K562 (cell line): Measurements from ENCODE around the gene CLDN20. TPM values are rescaled to one million over a fixed set of nuclear protein-coding genes. Genes with fewer than 3 reads are reported as not detected.

Experiments
- ATAC-seq: fragments of 200-7000 bp; cut with Tn5 transposase; 3 replicates; pipeline ENCODE4 v1.9.1; 2020; ENCODE audit warnings: moderate library complexity
- BruUV-seq: library from RNA; stranded (reverse); fragments of 400-500 nt; replicated peaks from 2 replicates; lab custom pipeline; 2021; lab: Mats Ljungman, UMichigan
- CTCF ChIA-PET: fragments of 300-600 bp; formaldehyde crosslinking; extraction: SDS; loops from one replicate; lab custom pipeline; 2021; ENCODE audit warnings: low intra/inter-chr PET ratio; lab: Yijun Ruan, JAX
- POLR2A ChIA-PET: fragments of 300-600, 350-650 bp; sonication (Branson Sonifier 250); formaldehyde crosslinking; extraction: SDS; loops from one replicate; lab custom pipeline; 2021; ENCODE audit warnings: antibody characterized with exemption, inconsistent platforms; lab: Yijun Ruan, JAX
- DNase-seq, 4 experiments: peaks; one replicate each; pipeline versions ENCODE4 v3.0.0 to v3.0.0-alpha.2; 2011 to 2018; ENCODE audit warnings: low spot score in 3 of 4, mixed read lengths in 3 of 4; ENCODE audit errors: extremely low read depth in 1 of 4
- FAIRE-seq: peaks from 2 replicates; lab custom pipeline; 2011; peaks lifted over from hg19 to GRCh38; lab: Jason Lieb, UNC
- H2AFZ ChIP-seq: 2 replicates; pipeline ENCODE4 v1.6.0; 2011; ENCODE audit warnings: low read depth, low read length, control low read depth, inconsistent platforms
- H3K27ac ChIP-seq: fragments of 200-600 bp; 3 replicates; pipeline ENCODE4 v1.8.0; 2011; ENCODE audit warnings: low read depth, mild to moderate bottlenecking, control low read depth, inconsistent platforms, low read length, moderate library complexity, mixed read lengths; ENCODE audit errors: extremely low read depth
- H3K27me3 ChIP-seq, 2 experiments: fragments of 300-600 bp in 1 of 2; 2 replicates in 1 of 2; 3 replicates in 1 of 2; pipeline versions ENCODE4 v1.6.0 to v1.8.0; 2011; ENCODE audit warnings: inconsistent platforms in 2 of 2, low read length in 2 of 2, mild to moderate bottlenecking in 1 of 2, mixed read lengths in 1 of 2, moderate library complexity in 1 of 2; ENCODE audit not compliant: control insufficient read depth in 2 of 2, insufficient read depth in 2 of 2
- H3K36me3 ChIP-seq: fragments of 300-600 bp; 3 replicates; pipeline ENCODE4 v1.8.0; 2011; ENCODE audit warnings: mild to moderate bottlenecking, low read length, inconsistent platforms; ENCODE audit not compliant: control insufficient read depth, insufficient read depth
- H3K4me1 ChIP-seq, 2 experiments: fragments of 200-600 bp in 1 of 2; replicated peaks in 1 of 2; 2 replicates in 1 of 2; 3 replicates in 1 of 2; pipeline versions ENCODE4 v1.5.1 to v1.8.0; 2011; ENCODE audit warnings: inconsistent platforms in 2 of 2, low read length in 2 of 2, mild to moderate bottlenecking in 1 of 2, mixed read lengths in 1 of 2, moderate library complexity in 1 of 2; ENCODE audit not compliant: control insufficient read depth in 2 of 2, insufficient read depth in 2 of 2
- H3K4me2 ChIP-seq: 2 replicates; pipeline ENCODE4 v1.6.1; 2011; ENCODE audit warnings: low read length, control low read depth, inconsistent platforms, mixed read lengths; ENCODE audit not compliant: insufficient read depth
- H3K4me3 ChIP-seq: fragments of 200-600 bp; sonication (generic), shearing (Covaris generic); 2 replicates; pipeline ENCODE4 v1.5.1; 2016; ENCODE audit warnings: control low read depth, inconsistent platforms
- H3K79me2 ChIP-seq: fragments of 200-600 bp; 3 replicates; pipeline ENCODE4 v1.8.0; 2011; ENCODE audit warnings: low read length, inconsistent platforms; ENCODE audit not compliant: control insufficient read depth, insufficient read depth
- H3K9ac ChIP-seq, 2 experiments: 2 replicates each; pipeline versions ENCODE4 v1.6.0 to v1.6.1; 2011; ENCODE audit warnings: low read depth in 2 of 2, low read length in 2 of 2, control low read depth in 1 of 2, inconsistent platforms in 1 of 2, mild to moderate bottlenecking in 1 of 2, mixed read lengths in 1 of 2; ENCODE audit not compliant: insufficient read depth in 1 of 2
- H3K9me1 ChIP-seq: one replicate; pipeline ENCODE4 v1.6.0; 2011; ENCODE audit warnings: inconsistent platforms, mild to moderate bottlenecking, low read length, moderate library complexity; ENCODE audit not compliant: control insufficient read depth, insufficient read depth
- H3K9me3 ChIP-seq: replicated peaks from 2 replicates; pipeline ENCODE4 v1.5.1; 2011; ENCODE audit warnings: low read depth, low read length, inconsistent platforms; ENCODE audit not compliant: control insufficient read depth, insufficient read depth
- H4K20me1 ChIP-seq: replicated peaks from 2 replicates; pipeline ENCODE4 v1.6.1; 2011; ENCODE audit warnings: low read length, inconsistent platforms, mixed read lengths; ENCODE audit not compliant: control insufficient read depth, insufficient read depth
- CEBPG ChIP-seq, 3 experiments: fragments of 200-800 bp in 1 of 3; sonication (Bioruptor generic) in 1 of 3; sonication (generic) in 1 of 3; formaldehyde crosslinking in 1 of 3; IDR thresholded peaks in 2 of 3; conservative IDR thresholded peaks in 1 of 3; 2 replicates each; pipeline versions ENCODE4 v1.6.1 to v1.8.0; 2016 to 2022; ENCODE audit warnings: missing compliant biosample characterization in 2 of 3, missing genetic modification characterization in 2 of 3, mild to moderate bottlenecking in 1 of 3, missing genetic modification reagents in 1 of 3
- WGBS: fragments of 100-300 bp; shearing (Covaris generic); methylation state at CpG from one replicate; pipeline ENCODE4 v1.1.6; 2016; ENCODE audit warnings: low coverage, mixed read lengths; ENCODE audit not compliant: insufficient coverage; ENCODE audit errors: missing lambda C conversion rate; 5-methylcytosine and 5-hydroxymethylcytosine counted together
- in situ Hi-C: fragments of 300-500 bp; cut with MboI; formaldehyde crosslinking; loops from 4 replicates; pipeline ENCODE4 v1.15.0; 2018; ENCODE audit warnings: inconsistent platforms, mixed read lengths
- intact Hi-C: fragments of 100-400 bp; cut with micrococcal nuclease; formaldehyde crosslinking; loops from 2 replicates; pipeline ENCODE4 v1.14.2; 2022
- polyA plus RNA-seq, 8 experiments: library from polyadenylated mRNA; depleted of rRNA in 4 of 8; stranded (reverse) in 5 of 8; unstranded in 3 of 8; fragments of >200 nt; fragmentation: Nextera tagmentation in 2 of 8; fragmentation: Illumina TruSeq in 1 of 8; extraction: Ambion mirVana in 2 of 8; extraction: Trizol in 1 of 8; gene quantifications; 2 replicates each; pipeline versions ENCODE4 v1.2.1 to v1.2.3, GENCODE V29; 2011 to 2014; ENCODE audit warnings: inconsistent platforms in 1 of 8, missing spikeins in 1 of 8
- total RNA-seq, 7 experiments: library from RNA; depleted of rRNA in 6 of 7; stranded (reverse); fragments of >200 nt in 6 of 7; fragmentation: Illumina TruSeq in 2 of 7; extraction: Trizol in 2 of 7; gene quantifications; 2 replicates each; pipeline versions ENCODE4 v1.2.1 to v1.2.3, GENCODE V29; 2011 to 2021; ENCODE audit warnings: low replicate concordance in 1 of 7
- TF ChIP-seq, protein P1 (sequence below): sonication (generic); formaldehyde crosslinking; IDR thresholded peaks from 2 replicates; pipeline ENCODE4 v1.8.0; 2022; ENCODE audit warnings: mild to moderate bottlenecking, low read depth, missing genetic modification reagents

CLDN20 gene
- total and polyA plus RNA-seq, 9 of the 15 experiments (the other 6 are each of a cell fraction or from before 2014, with no cell fraction given): not detected

DNA sequence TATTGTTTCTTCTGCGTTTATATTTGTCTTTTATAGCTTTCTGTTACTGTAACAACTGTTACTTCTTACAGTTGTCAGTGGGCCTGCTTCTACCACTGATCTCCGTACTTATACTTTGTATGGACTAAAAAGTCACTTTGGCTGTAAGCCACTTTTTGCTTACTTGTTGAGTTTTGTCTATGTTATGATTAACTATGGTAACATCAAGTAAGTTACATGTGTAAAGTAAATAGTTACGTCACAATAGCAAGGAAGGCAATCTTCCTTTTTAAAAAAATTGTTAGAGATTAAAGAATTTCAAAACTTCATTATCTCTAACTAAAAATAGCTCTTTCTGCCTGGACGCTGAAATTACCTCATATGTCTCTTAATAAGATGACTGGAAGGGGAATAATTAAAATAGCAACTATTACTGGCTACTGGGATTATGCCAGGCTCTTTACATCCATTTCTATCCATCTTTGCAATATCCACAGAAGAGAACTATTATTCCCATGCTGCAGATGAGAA lies 39.6 kb downstream of the CLDN20 start:
- H3K4me3 ChIP-seq: no peak overlapping the region
- 86% methylated on average over 4 of the region's 4 CpGs for WGBS
- peaks cover 3% of the 10 kb centered on the region for H3K9me1 ChIP-seq
- no peaks in the 10 kb centered on the region for H4K20me1 ChIP-seq
- intact Hi-C loops: no loop called here
- FAIRE-seq (no peak), DNase-seq (no peak), ATAC-seq (no peak)
- H3K4me2 ChIP-seq: no peak overlapping the region
- peaks cover 79% of the 10 kb centered on the region for H3K36me3 ChIP-seq
- TF ChIP-seq, protein P1, sequence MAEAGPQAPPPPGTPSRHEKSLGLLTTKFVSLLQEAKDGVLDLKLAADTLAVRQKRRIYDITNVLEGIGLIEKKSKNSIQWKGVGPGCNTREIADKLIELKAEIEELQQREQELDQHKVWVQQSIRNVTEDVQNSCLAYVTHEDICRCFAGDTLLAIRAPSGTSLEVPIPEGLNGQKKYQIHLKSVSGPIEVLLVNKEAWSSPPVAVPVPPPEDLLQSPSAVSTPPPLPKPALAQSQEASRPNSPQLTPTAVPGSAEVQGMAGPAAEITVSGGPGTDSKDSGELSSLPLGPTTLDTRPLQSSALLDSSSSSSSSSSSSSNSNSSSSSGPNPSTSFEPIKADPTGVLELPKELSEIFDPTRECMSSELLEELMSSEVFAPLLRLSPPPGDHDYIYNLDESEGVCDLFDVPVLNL: no peak
- TF ChIP-seq CEBPG (CRISPR knock-in tag; IDR thresholded peaks at IDR 0.05) (no peak), CEBPG (tag; conservative IDR thresholded peaks at IDR 0.05 in 1 of 2, IDR thresholded peaks at IDR 0.05 in 1 of 2) (0 out of 4 replicates have a peak, but pooled peaks of 1 of the 2 experiments have one; percentile 11)
- in situ Hi-C loops: loop anchor here (25.0 kb wide), 1 partner anchor 1884 kb away; no protein-coding TSS in a partner anchor
- H3K9ac ChIP-seq: no peak overlapping the region
- H3K4me1 ChIP-seq: no peaks in the 10 kb centered on the region
- no peak overlapping the region for H3K27ac ChIP-seq
- ChIA-PET CTCF (no interaction called here), POLR2A (interaction anchor here (0.6 to 1.5 kb wide), 2 partner anchors 11 kb away, joined by 3 to 6 read pairs; no protein-coding TSS in a partner anchor)
- BruUV-seq: no TSS peak
- no peaks in the 10 kb centered on the region for H3K9me3 ChIP-seq
- H3K27me3 ChIP-seq: no peaks in the 10 kb centered on the region
- no peak overlapping the region for H2AFZ ChIP-seq
- H3K79me2 ChIP-seq: peaks cover 5% of the 10 kb centered on the region; the same call in 1 of the 3 replicates
